CD4-positive, alpha-beta T cell treated with Interleukin-12 subunit alpha and Interleukin-12 subunit beta, for 1 hour (primary cell): ENCODE results near the gene FLRT1.
"Not testable (repeated sequence)": the region's sequence is repeated elsewhere in the genome, so short reads cannot be mapped to it uniquely, and the experiment has no call there.

Experiments used
- DNase-seq: peaks from one replicate; pipeline ENCODE4 v3.0.0-alpha.2; 2020

Gene FLRT1

DNA sequence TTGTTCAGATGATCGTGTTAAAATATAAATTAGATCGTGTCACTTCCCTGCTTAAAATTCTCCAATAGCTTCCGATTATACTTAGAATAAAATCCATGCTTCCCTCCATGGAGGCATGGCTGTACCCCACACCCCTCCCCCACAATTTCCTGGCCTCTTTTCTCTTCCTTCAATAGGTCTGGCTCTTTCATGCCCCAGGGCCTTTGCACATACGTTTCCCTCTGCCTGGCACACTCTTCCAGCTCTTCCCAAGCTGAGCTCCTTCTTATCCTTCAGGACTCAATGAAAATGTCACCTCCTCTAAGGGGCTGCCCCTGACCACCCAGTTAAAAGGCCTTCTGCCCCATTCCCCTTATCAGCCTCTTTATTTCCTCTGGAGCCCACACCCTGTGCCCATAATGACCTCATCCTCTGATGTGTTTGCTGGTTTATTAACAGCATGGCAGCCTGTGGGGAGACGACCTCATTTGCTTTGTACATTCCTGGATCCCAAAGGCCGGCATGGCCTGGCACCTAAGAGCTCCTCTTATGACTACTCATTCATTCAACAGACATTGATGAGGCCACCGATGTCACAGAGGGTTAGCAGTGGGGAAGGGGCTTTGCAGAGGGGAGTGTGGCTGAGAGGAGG lies 9.0 kb upstream of the FLRT1 start:
- no peak for DNase-seq

DNA sequence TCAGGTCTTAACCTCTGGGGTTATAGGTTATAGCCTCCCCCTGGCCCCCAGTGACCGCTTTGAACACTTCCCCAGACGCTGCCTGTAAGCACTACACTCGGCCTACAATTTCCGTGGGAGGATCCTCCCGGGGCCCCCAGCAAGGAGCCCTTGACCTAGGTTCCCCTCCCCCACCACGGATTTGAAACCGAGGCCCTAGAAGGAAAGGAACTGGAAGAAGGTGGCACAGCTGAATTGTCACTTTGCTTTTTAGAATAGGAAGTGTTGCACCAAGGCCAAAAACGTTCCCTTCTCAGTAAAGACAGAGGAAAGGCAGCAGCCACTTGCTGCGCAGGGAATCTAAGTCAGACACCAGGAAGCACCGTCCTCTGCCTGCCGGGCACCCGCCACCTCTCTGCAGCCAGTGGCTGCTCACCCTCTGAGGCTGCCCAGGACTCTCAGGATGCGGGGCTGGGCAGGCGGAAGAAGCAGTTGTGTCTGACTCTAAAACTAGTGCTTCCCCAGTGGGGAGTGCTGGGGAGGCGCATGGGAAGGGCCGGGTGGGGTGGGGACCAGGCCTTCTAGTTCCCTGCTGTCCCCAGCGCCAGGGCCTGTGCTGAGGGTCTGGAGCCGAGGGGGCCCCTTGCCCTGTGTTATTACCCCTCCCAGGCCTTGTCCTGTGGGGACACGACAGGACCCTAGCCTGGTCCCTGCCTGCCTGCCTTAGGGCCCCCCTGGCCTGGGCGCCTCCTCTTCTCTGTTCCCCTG lies 7.9 kb upstream of the FLRT1 start:
- DNase-seq: no peak

DNA sequence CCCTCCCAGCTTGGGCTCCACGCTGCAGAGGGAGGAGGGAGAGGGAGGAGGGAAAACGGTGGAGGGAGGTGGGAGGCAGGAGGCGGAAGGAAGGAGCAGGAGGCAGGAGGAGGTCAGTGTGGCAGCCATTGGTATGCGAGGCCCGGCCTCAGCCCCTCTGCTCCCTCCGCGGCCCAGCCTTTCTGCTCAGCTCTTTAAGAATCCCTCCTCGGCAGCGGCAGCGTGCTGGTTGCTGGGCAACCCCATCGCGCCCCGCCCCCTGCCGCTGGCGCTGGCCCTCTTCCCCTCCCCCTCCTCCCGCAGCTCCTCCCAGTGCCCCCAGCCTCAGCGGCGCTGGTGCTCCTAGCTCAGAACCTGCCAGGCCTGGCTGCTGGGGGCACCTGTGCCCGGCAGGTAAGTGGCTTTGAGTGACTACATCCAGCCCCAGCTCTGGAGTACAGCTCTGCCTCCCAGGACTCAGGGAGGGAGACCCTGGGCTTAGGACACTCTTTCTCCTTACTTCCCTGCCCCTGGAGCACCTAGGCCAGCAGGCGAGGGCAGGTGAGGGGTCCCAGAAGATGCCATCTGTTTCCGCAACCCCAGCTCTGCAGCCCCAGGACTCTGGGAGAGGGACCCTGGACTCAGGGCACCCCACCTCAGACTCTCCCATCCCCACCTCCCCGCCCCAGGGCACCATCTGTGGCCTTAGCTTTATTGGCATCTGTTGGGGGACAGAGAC lies 7.2 kb upstream of the FLRT1 start:
- no peak for DNase-seq

DNA sequence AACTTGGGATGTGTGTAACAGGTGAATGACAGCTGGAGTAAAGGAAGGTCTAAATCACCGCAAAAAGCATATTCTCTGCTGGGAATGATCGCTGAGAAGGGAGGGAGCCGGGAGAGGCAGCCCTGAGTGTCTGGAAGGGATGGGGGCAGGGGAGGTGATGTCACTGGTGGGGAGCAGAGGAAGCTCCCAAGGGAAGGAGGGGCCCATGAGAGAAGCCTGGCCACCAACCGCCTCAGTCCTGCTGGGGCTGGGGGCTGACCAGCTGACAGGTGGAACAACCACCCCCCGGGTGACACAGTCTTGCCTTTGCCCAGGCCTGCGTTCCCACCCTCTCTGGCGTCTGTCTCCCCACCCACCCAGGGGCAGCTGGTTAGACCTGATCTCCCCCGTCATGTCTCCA lies 6.0 kb upstream of the FLRT1 start:
- no peak for DNase-seq

DNA sequence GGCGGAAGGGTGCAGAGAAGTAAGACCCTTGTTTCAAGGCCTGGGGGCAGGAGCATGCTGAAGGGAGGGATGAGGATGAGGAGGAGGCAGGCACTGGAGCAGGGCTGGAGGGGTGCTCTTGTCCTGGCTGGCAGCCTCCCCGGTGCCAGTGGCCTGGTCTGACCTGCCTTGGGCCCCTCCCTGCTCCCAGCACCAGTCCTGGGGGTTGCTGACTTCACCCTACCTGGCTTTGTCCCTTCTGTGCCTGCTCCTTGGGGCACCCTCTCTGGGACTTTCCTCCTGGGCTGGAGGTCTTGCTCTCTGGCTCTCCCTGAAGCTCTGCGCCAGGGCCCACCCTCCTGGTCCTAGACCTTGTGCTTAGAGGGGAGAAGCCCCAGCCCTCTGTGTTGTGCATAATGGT lies 4.7 kb upstream of the FLRT1 start:
- no peak for DNase-seq

DNA sequence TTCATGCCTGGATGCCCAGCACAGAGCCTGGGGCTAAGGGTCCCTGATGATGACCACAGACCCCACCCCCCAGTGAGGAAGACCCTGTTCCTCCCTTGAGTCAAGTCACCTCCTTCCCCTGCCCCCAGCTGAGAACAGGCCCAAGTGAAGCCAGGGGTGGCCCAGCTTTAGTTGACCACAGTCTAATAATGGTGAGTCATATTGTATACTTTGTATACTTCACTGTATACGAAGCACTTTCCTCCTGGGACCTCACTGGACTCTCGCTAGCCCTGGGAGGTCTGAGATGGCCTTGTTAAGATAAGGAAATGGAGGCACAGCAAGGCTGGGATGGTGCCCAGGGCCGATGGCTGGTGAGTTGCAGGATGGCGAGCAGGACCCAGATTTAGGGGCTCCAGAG lies 3.7 kb upstream of the FLRT1 start:
- no peak for DNase-seq

DNA sequence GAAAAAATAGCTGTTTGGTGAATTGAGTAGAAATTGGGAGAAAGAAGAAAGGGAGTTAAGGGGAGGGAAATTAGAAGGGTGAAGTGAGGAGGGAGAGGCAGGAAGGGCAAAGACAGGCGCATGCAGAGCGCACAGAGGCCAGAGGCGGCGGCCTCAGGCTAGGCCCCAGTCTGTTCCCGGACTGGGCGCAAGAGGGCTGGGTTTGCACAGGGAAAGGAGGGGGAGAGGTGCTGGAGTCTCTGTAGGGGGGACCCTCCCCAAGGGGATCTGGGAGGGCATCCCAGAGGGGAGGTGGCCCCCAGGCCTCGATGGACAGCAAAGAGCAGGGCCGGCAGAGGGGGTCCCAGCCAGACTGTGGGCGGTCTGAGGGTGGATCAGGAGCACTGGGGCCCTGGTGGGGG lies 1.3 kb upstream of the FLRT1 start:
- DNase-seq: no peak

DNA sequence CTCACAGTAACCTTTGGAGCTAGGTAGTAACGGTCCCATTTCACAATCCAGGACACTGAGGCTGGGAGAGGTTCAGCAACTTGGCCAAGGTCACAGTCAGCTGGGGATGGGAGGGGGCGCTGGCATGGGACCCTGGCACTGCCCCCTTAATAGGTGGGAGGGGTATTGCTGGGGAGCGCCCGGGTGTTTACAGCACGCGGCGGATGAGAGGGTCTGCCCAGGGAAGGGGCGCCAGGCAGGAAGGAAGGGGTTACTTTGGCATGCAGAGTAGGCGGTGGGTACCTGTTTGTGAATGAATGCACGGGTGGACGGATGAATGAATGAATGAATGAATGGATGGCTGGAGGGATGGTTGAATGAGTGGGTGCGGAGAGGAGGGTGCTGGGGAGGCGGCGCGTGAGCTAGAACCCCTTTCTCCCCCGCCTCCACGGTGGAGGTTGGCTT lies 628 bp upstream of the FLRT1 start:
- no peak for DNase-seq

DNA sequence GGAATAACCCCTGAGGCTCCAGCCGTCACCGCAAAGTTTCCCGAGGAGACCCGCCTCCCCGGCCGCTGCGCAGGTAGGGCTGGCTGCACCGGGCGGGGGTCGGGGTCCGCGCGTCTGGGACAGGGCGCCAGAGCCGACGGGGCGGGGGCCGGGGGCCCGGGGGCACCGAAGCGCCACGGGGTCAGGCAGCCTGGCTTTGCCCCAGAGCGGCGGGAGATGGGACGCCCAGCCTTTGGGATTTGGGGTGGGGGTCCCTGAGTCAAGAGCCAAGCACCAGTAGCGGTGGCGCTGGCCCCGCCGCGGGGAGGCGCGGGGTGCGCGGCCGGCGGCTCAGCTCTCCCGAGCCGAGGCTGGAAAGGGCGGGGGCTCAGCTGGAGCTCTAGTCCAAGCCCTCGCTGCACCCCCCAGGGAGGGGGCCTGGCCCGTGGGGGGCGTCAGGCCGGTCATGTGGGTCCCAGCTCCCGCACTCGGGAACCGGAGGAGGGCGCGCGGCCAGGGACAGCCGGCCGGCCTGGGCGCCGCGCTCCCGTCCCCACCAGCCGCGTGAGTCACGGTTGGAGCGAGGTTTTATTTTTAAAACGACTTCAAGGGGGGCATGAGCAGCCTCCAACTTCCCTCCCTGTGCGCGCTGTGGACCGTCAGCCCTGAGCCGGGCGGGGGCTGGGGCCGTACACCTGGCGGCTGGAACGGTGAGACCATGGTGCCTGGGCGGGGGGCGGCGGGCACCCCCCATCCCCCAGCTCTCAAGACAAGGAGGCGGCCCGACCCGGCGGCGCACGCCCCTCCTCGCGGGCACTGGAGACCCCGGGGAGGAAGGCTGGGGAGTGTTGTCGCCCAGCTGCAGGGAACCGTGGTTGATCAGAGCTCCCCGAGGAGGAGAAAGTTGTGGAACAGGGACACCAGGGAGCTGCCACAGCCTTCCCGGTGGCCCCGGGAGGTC lies 626 bp downstream of the FLRT1 start:
- DNase-seq: no peak

DNA sequence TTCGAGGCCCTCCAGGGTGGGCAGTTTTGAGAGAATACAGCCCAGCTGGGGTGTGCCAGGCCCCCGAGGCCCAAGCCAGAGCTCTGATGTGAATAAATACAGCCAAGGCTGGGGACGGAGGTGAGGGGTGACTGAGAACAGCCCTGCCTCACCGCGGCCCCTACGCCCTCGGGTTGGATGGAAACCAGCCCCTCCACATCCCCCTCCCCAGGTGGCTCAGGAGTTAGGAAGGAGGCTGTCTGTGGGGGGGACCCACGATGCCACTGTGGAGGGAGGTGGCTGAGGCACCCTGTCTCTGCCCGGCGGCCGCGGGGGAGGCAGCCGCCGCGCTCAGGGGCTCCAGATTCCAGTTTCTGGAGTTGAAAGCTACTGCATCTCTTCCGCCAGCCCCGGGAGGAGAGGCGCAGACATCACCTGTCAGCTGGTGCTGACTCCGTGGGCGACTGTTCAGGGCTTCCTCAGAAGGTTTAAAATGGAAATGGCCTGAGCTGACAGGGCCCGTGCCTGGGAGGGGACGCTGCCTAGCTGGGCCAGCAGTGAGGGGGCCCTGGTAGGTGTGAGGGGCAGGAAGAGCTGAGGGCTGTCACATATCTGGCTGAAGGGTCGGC lies 1.4 kb downstream of the FLRT1 start:
- DNase-seq: no peak

DNA sequence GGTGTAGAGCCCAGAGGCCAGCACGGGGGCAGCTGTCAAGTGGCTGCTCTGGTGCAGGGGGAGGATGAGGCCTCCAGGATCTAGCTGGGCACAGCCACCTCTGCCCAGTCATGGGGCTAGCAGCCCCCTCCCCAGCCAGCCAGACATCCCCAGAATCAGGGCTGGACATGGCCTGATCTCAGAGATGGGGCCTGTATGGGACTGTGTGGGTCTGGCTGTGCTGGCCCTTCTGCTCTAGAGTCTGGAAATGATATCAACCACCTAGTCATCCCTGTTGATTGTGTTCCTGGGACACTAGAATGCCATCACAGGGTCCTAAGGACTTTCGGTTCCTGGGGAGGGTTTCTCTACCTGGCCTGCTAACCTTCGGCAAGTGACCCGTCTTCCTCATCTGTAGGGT lies 2.8 kb downstream of the FLRT1 start:
- DNase-seq: no peak

DNA sequence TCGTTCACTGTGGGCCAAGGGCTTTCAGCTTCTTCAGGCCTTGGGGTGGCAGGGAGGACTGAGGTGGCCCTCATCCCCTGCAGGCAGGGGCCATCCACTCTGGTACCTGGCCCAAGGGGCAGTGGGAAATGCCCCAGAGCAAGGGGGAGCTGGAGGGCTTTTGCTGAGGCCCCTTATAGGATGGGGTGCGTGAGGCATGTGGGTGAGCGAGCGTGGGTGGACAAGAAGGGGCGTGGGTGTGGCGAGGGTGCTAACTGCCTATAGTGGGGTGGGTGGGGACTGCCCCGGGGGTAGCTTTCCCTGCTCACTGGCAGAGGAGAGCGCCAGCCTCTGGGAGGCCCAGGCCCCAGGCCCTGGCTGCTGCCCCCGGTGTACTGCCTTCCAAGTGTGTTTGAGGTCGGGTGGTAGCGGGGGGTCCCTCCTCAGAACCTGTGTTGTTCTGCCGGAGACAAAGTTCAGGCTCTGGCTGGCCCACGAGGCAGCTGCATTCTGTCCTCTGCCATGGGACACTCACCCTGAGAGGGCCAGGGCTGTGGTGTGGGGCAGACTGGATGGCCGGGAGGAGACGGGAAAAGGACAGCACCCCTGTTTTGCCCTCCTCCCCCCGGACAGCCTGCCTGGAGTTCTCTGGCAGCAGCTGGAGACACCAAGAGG lies 3.4 kb downstream of the FLRT1 start:
- DNase-seq: no peak

DNA sequence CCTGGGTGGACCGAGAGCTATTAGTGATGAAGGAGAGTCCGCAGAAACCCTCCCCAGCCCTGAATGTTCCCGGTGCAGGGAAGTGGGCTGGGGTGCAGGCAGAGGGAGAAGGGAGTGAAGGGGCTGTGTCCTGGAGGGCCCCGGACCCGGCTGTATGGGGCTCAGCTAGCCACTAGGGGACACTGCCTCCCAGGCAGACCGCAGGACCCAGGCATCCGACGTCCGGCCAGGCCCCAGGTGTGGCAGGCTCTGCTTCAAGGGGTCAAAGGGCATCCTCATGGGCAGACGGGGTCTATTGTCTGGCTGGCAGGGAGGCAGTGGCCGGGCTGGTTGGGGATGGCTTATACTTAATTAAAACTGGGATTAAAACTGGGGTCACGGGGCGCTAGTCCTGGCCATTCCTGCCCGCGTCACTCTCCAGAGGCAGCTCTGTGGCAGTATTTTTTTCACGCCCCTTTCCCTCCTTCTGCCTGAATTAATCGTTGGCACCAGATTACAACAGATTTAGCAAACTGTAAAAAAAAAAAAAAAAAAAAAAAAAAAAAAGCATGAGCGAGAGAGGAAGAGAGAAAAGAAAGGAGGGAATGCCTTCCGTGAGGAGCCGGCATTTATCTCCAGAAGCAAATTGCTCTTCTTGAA lies 5.1 kb downstream of the FLRT1 start:
- DNase-seq: no peak

DNA sequence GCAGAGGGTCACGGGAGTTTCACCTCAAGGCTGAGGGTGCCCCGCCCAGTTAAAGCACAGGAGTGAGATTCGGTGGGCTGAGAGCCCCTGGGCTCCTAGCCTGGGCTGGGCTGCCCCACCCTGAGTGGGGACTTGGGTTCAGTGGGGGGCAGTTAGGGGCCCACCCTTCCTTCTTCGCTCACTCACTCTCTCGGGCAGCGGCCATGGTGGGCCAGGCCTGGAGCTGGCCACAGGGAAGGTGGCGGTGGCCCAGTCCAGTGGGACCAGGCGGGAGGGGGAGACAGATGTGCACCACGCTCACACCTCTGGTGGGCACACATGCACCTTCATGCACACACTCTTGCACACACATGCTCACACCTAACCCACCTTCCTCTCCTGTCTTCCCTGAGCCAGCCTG lies 6.1 kb downstream of the FLRT1 start:
- no peak for DNase-seq

DNA sequence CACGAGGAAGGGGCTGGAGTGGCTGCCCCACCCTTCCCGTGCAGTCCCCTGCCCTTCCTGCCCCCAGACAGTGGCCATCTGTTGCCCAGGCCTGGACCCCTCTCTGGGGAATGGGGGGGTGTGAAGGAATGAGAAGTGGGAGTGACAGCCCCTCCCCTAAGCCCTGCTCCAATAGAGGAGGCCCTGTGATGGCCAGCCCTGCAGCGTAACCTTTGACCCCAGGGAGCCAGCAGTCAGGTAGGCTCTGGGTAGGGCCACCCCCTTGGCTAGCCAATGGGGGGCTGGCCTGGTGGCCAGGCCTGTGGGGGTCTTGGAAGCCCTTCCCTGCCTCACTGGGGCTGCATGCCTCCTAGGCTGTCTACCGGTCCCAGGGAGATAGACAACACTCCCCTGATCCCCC lies 6.6 kb downstream of the FLRT1 start:
- DNase-seq: no peak

DNA sequence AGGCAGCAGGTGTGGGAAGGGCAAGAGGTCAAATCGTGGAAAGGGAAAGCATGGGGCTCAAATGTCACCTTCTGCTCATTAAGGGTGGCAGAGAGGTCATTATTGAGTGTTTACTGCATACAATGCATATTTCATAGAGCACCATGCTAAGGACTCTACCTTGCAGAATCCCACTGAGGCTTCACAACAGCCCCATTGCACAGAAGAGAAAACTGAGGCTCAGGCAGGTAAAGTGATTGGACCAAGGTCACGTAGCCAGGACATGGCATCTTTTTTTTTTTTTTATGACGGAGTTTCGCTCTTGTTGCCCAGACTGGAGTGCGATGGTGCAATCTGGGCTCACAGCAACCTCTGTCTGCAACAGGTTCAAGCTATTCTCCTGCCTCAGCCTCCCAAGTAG lies 7.8 kb downstream of the FLRT1 start:
- no peak for DNase-seq

DNA sequence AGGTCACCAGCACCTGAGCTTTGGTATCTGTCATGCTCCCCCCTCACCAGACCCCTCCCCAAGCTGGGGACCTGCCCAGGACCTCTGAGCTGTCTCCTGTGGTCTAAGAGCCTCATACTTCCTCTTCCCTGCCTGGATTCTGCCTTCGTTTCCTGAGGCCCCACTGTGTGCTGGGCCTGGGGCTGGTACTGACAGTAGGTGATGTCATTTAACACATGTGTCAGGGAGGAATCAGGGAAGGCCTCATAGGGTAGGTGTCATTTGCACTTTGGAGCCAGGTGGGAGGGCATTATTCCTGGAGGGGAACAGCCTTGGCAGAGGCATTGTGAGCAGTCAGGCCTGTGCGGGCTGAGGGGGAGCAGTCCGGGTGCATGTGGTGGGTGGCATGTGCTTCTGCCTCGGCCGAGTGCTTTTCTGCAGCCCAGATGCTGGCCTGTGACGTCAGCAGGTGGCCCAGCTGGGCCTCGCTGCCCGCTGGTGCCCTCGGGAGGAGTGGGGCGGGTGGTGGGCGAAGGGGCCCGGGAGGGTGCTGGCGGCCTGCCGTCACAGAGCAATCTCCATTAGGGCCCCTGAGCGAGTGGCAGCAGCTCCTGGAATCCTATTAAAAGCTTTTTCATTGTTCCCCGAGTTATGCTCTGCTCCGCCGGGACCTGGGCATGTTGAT lies 9.1 kb downstream of the FLRT1 start:
- no peak for DNase-seq

DNA sequence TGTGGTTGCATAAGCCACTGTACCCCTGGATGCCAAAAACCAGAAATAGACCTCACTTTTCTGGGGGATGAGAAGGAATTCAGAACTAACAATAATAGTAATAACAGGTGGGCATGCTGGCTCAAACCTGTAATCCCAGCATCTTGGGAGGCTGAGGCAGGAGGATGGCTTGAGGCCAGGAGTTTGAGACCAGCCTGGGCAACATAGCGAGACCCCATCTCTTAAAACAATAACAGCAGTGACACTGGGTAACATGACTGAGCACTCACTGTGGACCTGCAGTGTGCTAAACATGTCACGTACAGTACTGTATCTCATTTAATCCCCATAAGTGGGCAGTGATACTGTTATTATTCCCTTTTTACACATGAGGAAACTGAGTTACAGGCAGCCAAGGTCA lies 10.0 kb downstream of the FLRT1 start:
- no peak for DNase-seq

DNA sequence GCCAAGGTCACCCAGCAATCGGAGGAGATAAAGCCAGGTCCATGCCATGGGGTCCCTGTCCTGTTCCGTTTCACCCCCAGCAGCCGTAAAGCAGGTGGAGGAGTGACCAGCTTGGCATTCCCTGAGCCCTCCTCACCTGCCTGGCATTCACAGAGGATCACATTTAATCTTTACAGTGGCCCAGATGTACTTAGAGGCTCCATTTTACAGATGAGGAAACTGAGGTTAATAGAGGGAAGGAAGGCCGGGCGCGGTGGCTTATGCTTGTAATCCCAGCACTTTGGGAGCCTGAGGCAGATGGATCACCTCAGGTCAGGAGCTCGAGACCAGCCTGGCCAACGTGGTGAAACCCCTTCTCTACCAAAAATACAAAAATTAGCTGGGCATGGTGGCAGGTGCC lies 11.6 kb downstream of the FLRT1 start:
- not testable (repeated sequence) for DNase-seq

DNA sequence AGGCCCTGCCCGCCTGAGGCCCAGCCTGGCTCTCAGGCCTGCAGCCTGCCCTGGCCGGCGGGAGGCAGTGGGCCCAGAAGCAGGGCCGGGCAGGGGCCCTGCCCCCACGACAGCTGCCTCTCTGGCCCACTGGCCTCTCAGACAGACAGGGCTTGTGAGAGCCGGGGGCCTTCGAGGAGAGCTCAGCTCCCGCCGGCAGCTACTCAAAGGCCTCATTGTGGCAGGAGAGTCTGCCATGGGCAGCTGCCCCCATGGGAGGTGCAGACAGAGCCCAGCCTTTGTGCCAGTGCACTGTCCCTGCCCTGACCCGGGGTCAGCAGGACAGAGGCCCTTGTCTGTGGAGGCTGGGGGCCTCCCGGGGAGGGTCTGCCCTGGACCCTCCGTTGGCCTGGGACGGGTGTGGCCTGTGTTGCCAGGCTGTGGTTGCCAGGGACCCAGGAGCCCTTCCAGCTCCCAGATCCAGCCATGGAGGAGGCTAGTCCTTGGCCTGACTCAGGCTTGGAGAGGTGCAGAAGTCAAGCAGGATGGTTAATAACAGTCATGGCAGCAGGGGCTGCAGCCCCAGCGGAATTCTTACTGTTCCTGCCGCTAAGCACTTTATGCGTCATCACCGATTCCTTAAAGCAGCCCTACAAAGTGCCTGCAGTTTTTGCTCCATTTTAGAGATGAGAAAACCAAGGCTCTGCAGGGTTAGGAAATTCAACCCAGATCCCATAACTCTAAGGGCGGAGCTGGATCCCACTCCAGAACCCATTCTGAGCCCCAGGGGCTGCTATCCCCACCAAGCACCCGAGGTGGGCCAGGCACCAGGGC lies 12.5 kb downstream of the FLRT1 start:
- no peak for DNase-seq
